ENCODE data around the gene PLXDC2.

The PLXDC2 gene

DNA sequence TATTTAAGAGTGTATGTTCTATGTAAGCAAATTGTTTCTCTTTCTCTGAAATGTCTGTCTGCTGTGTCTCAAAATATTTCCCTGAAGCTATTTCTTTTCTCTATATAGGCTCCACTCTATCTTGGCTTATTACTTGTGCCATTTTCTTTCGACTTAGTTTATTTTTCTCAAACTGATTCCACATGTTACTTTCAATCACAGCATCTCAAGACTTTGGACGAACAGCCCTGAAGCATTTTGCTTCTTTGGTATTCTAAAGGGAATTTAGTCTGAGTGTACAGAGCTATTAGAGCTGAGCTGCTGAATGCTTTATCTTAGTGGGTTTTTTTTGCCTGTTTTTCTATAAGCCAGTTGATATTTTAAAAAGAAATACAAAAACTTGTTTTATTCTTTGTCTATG lies 95.7 kb downstream of the PLXDC2 start:
- DNase-seq (ENCODE audit: low read depth) = no peak

DNA sequence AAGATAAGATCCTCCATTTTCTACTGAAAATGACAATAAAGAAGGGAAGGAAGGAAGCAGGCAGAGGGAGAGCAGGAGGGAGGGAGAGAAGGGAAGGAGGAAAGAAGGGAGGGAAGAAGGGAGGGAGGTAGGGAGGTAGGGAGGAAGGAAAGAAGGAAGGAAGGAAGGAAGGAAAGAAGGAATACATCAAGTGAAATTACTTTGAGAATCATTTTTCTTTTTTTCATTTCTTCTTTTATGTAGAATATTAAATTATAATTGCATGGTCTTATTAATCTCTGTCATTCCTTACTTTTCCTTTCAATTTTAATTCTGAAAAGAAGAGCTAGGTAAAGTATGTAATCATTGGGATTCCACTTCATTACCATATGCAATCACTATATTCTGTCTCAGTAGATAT lies 97.8 kb downstream of the PLXDC2 start:
- DNase-seq (ENCODE audit: low read depth) = no peak

DNA sequence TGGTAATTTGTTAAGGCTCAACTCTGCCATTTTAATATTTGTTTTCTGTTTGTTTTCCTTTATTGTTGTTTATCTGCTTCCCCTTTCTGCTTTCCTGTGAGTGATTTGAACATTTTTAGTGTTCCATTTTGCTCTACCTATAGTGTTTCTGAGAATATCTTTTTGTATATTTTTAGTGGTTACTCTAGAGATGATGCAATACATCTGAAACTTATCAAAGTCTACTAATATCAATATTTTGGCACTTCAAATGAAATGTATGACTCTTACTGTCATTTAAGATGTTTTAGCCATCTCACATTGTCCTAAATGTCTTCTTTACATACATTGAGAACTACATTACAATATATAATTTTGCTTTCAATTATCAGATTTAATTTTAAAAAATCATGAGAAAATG lies 98.9 kb downstream of the PLXDC2 start:
- no peak for DNase-seq (ENCODE audit: low read depth)

DNA sequence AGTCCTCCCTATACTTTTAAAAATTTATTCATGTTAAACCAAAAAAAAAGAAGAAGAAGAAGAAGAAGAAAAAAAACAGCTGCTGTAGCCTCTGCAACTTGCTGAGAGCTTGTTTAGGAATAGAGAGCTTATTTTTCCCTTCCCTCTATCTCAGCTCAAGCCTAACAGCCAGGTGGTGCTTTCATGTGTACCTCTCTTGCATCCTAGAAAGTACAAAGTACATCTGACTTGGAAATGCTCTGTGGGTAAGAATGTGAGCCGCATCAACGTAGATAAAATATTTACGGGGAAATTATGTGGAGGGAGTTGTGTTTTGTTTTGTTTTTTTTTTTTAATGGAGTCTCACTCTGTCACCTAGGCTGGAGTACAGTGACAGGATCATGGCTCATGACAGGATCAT lies 99.6 kb downstream of the PLXDC2 start:
- DNase-seq (ENCODE audit: low read depth) = no peak

DNA sequence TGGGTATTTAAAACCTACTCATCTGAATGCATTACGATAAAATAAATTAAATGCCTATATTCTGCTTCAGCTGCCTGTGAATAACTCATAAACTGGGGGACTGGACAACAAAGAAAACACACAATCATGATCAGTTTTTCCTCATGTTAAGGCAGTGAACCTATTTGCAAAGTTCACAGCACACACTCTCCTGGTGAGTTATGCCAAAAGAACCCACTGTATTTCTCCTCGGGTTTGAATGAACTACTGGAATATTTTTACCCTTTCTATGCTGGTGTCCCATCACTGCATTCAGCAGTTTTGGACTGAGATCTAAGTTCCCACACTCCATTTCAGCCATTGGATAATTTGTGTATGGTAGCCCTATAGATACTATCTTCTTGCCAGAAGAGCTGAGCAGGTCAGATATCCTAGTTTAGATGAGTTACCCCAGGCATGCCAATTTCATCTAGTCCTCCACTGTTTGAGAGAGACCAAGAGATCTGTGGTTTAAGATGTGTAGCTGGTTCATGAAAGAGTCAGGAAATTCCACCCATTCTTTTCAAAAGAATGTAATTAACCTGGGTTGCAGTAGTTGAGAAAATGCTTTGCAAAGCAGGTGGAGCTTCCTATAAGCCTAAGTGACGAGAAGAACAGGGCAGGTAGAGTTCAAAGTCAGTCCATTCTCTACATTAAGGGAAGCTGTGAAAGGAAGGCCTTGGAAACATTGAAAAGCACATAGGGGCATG lies 101.7 kb downstream of the PLXDC2 start:
- no peak for DNase-seq (ENCODE audit: low read depth)

DNA sequence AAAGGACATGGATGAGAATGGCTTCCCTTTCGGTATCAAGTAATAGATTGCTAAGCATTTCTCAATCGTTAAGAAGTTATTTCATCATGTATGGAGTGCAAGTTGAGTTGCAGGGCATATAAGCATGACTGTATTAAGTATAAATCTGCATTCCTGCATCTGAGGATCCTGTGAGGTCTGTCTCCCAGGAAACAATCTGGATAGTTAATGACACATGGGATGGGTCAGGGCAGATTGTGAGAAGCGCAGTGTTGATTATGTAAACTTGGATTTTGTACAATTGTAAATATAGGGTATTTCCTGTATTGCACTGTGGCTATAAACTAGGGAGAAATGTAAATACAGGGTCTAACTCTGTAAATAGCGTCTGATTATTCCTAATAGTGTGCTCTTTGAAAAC lies 102.6 kb downstream of the PLXDC2 start:
- DNase-seq (ENCODE audit: low read depth) = no peak

DNA sequence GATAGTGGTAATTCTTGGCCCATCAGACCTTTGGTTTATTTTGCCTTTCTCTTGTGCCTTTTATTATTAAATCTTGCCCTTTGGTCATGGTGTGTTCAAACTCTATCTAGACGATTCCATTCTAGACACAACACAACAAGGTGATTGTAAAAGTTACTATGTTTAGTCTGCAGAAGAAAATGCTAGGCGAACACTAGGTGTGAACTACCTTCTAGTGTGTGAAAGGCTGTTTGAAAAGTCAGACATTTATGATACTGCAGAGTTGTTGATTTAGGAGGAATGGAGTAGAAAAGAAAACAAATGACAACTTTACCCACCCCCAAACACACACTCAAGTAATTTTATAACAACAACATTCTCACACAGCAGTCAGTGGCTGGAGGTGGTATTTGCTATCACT lies 103.4 kb downstream of the PLXDC2 start:
- no peak for DNase-seq (ENCODE audit: low read depth)

DNA sequence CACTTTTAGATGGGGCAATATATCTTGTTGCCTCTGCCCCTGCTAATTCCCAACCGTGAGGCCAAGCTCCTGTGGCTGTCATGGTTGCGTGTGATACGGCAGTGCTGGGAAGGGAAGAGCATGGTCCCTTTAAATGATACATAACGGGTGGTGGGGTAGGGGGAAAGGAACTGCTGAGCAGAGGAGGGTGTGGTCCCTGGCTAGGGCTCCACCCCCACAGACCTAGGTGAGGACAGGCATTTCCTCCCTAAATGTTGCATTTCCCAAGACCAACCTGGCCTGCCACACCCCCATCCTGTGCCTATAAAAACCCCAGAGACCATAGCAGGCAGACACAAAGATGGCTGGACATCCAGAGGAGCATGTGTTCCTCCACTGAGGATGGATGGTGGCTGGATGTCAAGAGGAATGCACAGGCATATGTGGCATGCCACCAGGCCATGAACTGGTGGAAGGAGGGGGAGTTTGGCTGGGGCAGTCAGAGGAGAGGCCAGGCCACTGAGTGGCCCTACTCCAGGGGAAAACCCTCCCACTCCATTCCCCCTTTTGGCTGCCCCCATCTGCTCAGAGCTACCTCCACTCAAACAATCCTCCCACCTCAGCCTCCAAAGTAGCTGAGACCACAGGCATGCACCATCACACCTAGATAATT lies 104.0 kb downstream of the PLXDC2 start:
- DNase-seq (ENCODE audit: low read depth) = no peak

DNA sequence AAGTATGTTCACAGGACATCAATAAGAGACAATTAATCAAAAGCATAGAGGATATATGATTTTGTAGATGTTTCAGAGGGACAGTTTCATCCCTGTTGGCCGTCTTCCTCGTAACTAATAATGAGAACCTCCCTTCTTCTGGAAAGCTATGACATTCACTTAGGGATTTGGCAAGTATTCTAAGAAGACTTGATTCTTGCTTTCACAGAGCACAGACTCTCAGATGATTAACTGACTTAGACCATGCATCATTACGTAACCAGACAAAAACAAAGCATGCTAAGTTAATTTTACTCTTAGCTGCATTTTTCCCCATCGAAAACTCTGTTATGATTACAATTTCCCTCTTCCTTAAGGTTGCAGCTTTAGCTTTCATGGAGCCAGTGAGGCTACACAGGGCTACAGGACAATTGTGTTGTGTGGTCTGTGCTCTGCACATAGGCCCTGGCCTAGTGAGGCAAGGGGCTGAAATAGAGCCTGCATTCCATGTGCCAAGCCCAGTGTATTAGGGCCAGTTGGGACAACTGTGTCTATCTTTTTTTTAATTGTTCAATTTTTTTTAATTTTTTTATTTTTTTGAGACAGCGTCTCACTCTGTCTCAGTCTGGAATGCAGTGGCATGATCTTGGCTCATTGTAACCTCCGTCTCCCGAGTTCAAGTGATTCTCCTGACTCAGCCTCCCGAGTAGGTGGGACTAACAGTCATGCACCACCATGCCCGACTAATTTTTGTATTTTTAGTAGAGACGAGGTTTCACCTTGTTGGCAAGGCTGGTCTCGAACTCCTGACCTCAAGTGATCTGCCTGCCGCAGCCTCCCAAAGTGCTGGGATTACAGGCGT lies 105.3 kb downstream of the PLXDC2 start:
- DNase-seq (ENCODE audit: low read depth) = no peak

DNA sequence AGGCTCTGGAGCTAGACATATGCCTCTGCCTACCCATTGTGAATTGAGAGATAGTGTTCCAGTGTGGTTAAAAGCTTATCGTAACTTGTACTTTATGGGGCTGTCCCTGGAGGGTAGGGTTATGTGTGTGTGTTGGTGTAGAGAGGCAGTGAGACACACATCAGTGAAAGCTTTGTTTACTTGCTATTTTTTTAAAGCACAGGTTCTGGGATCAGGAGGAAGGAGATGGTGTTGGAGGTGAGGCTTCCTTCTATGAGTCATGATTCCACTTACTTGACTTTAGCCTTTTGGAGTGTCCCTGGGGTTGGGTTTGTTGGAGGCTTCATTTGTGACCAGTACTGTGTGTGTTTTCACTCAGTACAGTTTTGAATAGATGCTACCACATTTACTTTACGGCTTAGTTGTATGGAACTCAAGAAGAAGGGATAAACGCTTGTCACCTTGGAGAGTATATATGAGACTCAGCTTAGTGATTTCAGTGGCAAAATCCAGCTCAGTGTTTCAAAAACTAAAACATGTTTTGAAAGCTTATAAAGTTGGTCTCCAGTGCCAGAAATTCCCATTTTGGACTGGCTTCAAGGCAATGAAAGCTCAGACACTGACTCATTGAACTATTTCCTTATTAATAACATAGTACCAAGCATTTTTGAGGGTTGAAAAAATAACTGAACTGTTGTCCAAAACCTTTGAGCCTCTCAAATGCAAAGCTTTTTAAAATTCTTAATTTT lies 106.2 kb downstream of the PLXDC2 start:
- no peak for DNase-seq (ENCODE audit: low read depth)

DNA sequence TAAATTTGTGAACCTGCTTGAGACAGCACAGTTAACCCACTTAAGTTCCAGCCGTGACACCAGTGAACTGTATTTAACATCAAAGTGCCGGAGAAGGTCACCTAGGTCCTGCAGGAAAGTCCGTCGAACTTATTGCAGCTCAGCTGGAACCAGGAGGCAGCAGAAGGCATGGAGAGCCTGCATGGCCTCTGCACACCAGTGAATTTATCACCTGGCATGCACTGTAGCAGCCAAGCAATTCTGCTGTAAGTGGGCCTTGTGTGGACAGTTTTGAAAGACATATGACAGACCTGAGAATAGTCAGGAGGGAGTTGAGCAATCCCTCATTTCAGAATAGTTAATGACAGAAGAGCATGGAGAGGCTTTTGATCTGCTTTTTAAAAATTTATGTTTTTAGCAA lies 108.8 kb downstream of the PLXDC2 start:
- DNase-seq (ENCODE audit: low read depth) = no peak

DNA sequence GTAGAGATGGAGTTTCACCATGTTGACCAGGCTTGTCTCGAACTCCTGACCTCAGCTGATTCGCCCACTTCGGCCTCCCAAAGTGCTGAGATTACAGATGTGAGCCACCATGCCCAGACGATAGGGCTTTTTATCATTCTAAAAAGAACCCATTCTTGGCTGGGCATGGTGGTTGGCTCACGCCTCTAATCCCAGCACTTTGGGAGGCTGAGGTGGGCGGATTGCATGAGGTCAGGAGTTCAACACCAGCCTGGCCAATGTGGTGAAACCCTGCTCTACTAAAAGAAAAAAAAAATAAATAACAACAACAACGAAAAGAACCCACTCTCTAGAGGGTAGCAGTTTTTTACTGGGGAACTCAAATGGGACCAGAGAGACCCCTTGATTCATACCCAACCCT lies 112.7 kb downstream of the PLXDC2 start:
- DNase-seq (ENCODE audit: low read depth) = no peak

DNA sequence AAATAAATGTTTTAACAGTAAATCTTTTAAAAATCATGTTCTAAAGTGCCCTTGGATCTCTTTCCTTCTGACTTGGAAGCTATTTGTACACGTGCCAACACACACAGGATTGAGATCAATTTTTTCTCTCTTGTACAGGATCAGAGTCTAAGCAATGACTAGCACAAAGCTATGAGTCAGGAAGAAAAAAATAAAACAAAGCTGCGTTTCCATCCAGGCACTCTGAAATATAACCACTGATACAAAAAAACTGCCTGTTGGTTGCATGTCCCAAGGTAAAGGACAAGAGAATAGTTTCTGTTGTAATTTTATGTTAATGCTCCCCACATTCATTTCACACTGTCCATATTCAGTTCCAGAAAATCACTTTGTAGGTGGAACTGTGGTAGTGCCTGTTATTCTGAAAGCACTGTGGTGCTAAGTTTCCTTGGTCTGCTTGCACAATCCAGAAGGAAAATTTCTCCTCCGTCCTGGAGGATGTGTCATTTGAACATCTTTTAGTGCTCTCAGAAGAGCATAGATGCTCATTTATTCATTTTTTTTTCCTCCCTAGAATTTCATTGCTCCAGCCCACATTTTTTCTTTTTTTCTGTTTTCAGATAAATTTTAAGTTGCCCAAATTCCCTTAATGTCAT lies 113.4 kb downstream of the PLXDC2 start:
- no peak for DNase-seq (ENCODE audit: low read depth)

DNA sequence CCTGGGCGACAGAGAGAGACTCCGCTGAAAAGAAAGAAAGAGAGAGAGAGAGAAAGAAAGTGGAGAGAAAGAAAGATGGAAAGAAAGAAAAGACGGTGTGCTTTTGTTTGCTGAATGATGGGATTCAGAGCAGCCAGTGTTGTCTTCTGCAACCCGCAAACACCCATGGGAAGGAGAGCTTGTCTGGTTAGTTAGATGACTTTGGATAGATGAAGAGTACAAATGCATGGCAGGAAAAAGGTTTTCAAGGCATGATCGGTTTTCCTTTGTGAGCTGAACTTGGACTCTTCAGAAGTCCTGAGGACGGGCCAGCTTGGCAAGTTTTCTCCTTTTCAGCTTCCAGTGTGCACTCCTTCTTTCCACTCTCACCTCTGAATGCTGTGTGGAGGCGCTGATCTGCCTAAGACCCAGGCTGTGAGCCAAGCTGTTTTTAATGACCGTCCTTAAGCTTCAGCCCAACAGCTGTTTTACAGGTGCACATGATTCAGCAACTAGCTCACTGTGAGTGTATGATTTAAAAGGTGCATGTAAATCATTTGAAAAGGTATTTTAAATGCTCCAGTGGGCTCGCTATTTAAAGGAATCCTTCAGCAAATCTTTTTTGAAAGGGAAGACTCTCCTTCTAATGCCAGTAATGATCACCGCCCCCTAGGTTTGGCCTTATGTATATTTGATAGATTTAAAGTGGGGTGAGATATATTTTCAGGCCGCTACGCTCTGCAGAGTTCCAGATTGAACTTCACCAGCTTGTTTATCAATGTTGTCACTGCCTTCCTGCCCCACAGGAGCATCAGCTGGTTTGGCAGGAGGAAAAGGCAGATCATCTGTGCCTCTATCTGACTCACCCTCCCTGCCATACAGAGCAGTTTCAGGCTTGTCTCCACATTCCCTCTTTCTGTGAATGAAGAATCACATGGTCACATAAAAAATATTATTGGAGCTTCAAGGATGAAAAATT lies 115.0 kb downstream of the PLXDC2 start:
- DNase-seq (ENCODE audit: low read depth) = no peak

DNA sequence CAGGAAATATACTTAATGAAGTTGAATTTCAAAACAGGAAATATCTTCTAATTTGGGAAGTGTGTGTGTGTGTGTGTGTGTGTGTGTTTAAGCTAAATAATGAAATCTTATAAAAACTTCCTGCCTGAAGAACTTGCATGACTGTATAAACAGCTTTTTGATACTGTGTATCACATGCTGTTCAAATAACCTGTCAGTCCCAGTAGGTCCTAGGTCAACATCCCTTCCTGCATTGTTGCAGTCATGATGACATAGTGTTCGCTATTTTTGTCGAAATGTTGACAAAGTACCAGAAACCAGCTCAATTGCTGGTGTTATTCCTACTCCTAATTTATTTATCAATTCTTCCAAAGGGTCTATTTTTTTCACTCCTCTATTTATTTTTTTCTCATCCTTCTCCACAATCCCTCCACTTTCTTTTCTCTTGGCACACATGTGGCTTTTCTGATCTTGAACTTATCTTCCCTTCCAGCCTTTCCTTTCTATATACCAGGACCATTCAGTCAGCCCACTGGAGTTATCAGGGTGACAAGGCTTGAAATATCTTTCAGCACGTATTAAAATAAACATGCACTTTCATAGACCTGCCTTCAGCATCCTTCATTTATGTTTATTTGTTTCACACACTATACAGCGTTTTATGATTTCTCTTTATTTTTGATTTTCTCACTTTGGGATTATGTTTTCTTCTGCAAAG lies 115.8 kb downstream of the PLXDC2 start:
- DNase-seq (ENCODE audit: low read depth) = no peak

DNA sequence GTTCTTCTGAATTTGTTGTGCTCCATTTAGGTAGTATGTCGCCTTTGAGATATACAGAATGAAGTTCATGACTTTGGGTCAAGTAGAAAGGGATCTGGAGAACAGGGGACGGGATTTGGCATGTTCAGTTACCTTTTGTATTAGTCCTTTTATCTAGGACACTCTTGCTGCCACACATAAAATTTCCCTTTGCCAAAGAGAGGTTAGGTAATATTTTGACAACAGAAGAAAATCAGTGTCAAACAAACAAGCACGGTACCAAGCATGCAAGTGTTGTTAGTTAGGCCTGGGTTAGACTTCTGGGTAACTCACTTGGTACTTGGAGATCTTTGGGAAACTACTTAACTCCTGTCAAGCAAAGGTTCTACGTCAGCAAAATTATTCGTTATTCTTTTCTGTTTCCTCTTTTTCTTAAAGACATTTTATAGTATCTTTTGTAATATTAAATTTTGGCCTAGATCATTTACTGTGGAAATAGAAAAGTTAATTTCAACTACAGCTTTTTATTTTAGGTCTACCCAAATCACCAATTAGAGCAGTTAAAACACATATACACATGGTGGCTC lies 116.7 kb downstream of the PLXDC2 start:
- DNase-seq (ENCODE audit: low read depth) = no peak

DNA sequence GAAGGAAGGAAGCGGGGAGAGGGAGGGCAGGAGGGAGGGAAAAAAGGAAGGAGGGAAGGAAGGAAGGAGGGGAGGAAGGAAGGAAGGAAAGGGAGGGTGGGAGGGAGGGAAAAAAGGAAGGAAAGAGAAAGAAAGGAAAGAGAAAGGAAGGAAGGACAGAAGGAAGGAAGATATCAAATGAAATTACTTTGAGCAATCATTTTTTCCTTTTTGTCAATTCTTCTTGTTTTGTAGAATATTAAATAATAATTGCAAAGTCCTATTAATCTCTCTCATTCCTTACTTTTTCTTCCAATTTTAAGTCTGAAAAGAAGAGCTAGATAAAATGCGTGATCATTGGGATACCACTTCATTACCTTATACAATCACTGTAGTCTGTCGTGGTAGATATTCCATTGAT lies 117.5 kb downstream of the PLXDC2 start:
- DNase-seq (ENCODE audit: low read depth) = no peak

DNA sequence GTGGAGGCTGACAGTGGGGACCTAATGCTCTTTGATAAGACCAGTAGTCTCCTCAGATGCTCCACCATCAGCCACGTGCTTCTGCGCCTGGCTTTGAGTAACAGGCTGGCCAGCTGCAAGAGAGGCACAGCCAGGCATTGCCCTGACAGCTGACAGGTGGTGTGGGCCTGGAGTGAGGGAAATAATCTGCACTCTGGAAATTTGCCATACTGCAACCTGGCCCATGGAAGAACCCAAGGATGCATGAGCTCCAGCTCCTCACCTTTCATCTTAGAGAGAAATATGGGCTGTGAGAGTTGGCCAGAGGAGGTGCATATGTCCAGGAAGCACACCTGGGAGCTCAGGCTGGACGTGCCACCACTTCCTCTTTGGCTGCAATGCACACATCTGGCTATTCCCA lies 118.9 kb downstream of the PLXDC2 start:
- no peak for DNase-seq (ENCODE audit: low read depth)

DNA sequence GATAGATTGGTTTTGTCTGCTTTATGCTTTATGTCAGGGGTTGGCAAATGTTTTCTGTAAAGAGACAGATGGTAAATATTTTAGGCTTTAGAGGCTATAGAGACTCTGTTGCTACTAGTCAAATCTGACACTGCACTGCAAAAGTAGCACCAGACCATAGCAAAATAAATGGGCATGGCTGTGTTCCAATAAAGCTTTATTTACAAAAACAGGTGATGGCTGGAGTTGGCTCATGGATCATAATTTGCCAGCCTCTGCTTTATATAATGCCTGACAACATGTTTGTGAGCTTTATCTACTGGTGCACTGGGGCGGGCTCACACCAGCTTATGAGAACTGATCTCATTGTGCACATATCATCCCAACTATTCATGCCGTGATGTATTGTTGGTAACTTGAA lies 120.1 kb downstream of the PLXDC2 start:
- DNase-seq (ENCODE audit: low read depth) = no peak

DNA sequence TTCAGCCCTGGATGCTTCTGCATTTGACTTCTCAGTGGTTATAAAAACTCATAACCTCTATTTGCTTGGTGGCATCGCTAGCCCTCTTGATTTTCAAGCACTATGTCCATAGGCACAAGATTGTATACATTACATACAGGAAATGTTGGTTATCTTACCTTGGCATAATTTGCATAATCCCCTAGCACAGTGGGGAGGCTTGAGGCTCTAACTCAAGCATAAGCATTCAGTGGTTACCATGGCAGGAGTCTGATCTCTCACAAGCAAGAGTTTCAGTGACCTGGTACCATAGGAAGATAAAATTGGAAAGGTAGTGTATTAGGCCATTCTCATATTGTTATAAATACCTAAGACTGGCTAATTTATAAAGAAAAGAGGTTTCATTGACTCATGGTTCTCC lies 121.8 kb downstream of the PLXDC2 start:
- DNase-seq (ENCODE audit: low read depth) = no peak
